GM23248 (cell line): ENCODE measurements around the gene FASTKD1. TPM values are rescaled to one million over a fixed set of nuclear protein-coding genes. Genes with fewer than 3 reads are reported as not detected.

Source experiments
- DNase-seq: peaks from one replicate; pipeline ENCODE4 v3.0.0-alpha.2; 2015
- H2AFZ ChIP-seq: fragments of 200-600 bp; sonication (generic); 2 replicates; pipeline ENCODE4 v1.6.1; 2016; ENCODE audit warnings: antibody characterized with exemption
- H3F3A ChIP-seq: fragments of 200-600 bp; sonication (generic); 2 replicates; pipeline ENCODE4 v1.6.1; 2016; ENCODE audit warnings: mild to moderate bottlenecking, antibody characterized with exemption, mixed run types; ENCODE audit not compliant: insufficient read depth
- H3K27ac ChIP-seq: fragments of 200-600 bp; sonication (generic); 2 replicates; pipeline ENCODE4 v1.5.1; 2016; ENCODE audit warnings: mild to moderate bottlenecking
- H3K27me3 ChIP-seq: fragments of 200-600 bp; sonication (generic); replicated peaks from 2 replicates; pipeline ENCODE4 v1.6.1; 2016; ENCODE audit warnings: mild to moderate bottlenecking; ENCODE audit not compliant: insufficient read depth
- H3K36me3 ChIP-seq: fragments of 200-600 bp; sonication (generic); 2 replicates; pipeline ENCODE4 v1.6.1; 2016; ENCODE audit warnings: low read depth, mild to moderate bottlenecking
- H3K4me1 ChIP-seq: fragments of 200-600 bp; sonication (generic); 2 replicates; pipeline ENCODE4 v1.6.1; 2016; ENCODE audit warnings: mild to moderate bottlenecking; ENCODE audit not compliant: insufficient read depth
- H3K4me2 ChIP-seq: fragments of 200-600 bp; sonication (generic); one replicate; pipeline ENCODE4 v1.6.1; 2016; ENCODE audit warnings: mild to moderate bottlenecking; ENCODE audit not compliant: unreplicated experiment
- H3K4me3 ChIP-seq: fragments of 200-600 bp; sonication (generic); 2 replicates; pipeline ENCODE4 v1.5.1; 2016; ENCODE audit warnings: mild to moderate bottlenecking
- H3K79me2 ChIP-seq: fragments of 200-600 bp; sonication (generic); 2 replicates; pipeline ENCODE4 v1.6.1; 2016; ENCODE audit warnings: mild to moderate bottlenecking; ENCODE audit not compliant: insufficient read depth
- H3K9ac ChIP-seq: fragments of 200-600 bp; sonication (generic); 2 replicates; pipeline ENCODE4 v1.6.1; 2016; ENCODE audit warnings: mild to moderate bottlenecking
- H3K9me2 ChIP-seq: fragments of 200-600 bp; sonication (generic); 2 replicates; pipeline ENCODE4 v1.6.1; 2016; ENCODE audit warnings: mixed run types, mild to moderate bottlenecking, moderate library complexity; ENCODE audit not compliant: insufficient read depth
- H3K9me3 ChIP-seq: fragments of 200-600 bp; sonication (generic); one replicate; pipeline ENCODE4 v1.6.1; 2017; ENCODE audit warnings: low read depth
- H4K20me1 ChIP-seq: fragments of 200-600 bp; sonication (generic); 2 replicates; pipeline ENCODE4 v1.6.0; 2016; ENCODE audit not compliant: insufficient read depth
- EZH2 ChIP-seq: fragments of 200-600 bp; sonication (generic); IDR thresholded peaks from 2 replicates; pipeline ENCODE4 v1.6.1; 2018; ENCODE audit warnings: antibody characterized with exemption, mild to moderate bottlenecking; ENCODE audit not compliant: insufficient read depth, poor library complexity, severe bottlenecking
- EZH2phosphoT487 ChIP-seq: fragments of 200-600 bp; sonication (generic); IDR thresholded peaks from 2 replicates; pipeline ENCODE4 v1.6.1; 2018; ENCODE audit warnings: antibody characterized with exemption, moderate library complexity, mild to moderate bottlenecking, low read depth; ENCODE audit not compliant: insufficient read depth
- WGBS, 2 experiments: methylation state at CpG; one replicate each; pipeline ENCODE4 v1.1.6; 2015 to 2017; ENCODE audit warnings: low lambda C conversion rate in 2 of 2, low coverage in 1 of 2; ENCODE audit errors: missing lambda C conversion rate in 2 of 2; 5-methylcytosine and 5-hydroxymethylcytosine counted together
- in situ Hi-C: fragments of 300-500 bp; cut with MboI; formaldehyde crosslinking; loops from 2 replicates; pipeline ENCODE4 v1.15.0; 2020
- polyA plus RNA-seq: library from polyadenylated mRNA; unstranded; fragments of >200 nt; fragmentation: Nextera tagmentation; extraction: Ambion mirVana; gene quantifications from 2 replicates; pipeline ENCODE4 v1.2.1, GENCODE V29; 2016
- total RNA-seq: library from RNA; depleted of rRNA; stranded (reverse); fragments of >200 nt; shearing (Covaris generic); gene quantifications from 2 replicates; pipeline ENCODE4 v1.2.3, GENCODE V29; 2014

FASTKD1 gene
- total and polyA plus RNA-seq, 2 experiments from 2014 or later: 17.7 to 18.8 TPM

GRCh38 chr2:169495310-169495928, 78.2 kb downstream of the FASTKD1 start:
- Histone ChIP-seq H3F3A (no peaks in the 10 kb centered on the region), H3K27ac (no peak overlapping the region), H3K4me3 (no peak overlapping the region), H4K20me1 (no peaks in the 10 kb centered on the region), H3K9me2 (no peaks in the 10 kb centered on the region), H3K4me1 (no peaks in the 10 kb centered on the region), H3K27me3 (no peaks in the 10 kb centered on the region), H3K9me3 (no peaks in the 10 kb centered on the region), H3K4me2 (no peak overlapping the region), H2AFZ (no peak overlapping the region), H3K9ac (no peak overlapping the region), H3K36me3 (peaks cover 11% of the 10 kb centered on the region; the same call in 1 of the 2 replicates), H3K79me2 (no peaks in the 10 kb centered on the region)
- in situ Hi-C loops: no loop called here
- no peak for DNase-seq
- 97 to 98% methylated on average over 5 of the region's 5 CpGs for WGBS, 2 experiments
- no peak for TF ChIP-seq EZH2
- TF ChIP-seq EZH2phosphoT487: no peak

GRCh38 chr2:169493360-169493759, 80.3 kb downstream of the FASTKD1 start:
- Histone ChIP-seq H3K27ac (no peak overlapping the region), H3K9me2 (no peaks in the 10 kb centered on the region), H4K20me1 (no peaks in the 10 kb centered on the region), H3K9ac (no peak overlapping the region), H3K4me2 (no peak overlapping the region), H3K9me3 (no peaks in the 10 kb centered on the region), H3K4me3 (no peak overlapping the region), H3K36me3 (peaks cover 17% of the 10 kb centered on the region; the same call in 1 of the 2 replicates), H3K79me2 (no peaks in the 10 kb centered on the region), H3K27me3 (no peaks in the 10 kb centered on the region), H3K4me1 (no peaks in the 10 kb centered on the region), H3F3A (no peaks in the 10 kb centered on the region), H2AFZ (no peak overlapping the region)
- TF ChIP-seq EZH2 (no peak), EZH2phosphoT487 (no peak)
- WGBS, 2 experiments: 85 to 90% methylated on average over 2 of the region's 2 CpGs
- DNase-seq: no peak
- in situ Hi-C loops: no loop called here

- H3K4me1 ChIP-seq: no peaks in the 10 kb centered on the region
- no peak overlapping the region for H3K9ac ChIP-seq
- no peak overlapping the region for H2AFZ ChIP-seq
- no peak overlapping the region for H3K4me2 ChIP-seq
- H3K36me3 ChIP-seq: peaks cover 13% of the 10 kb centered on the region; the same call in 1 of the 2 replicates
- TF ChIP-seq EZH2phosphoT487: no peak
- no peak for TF ChIP-seq EZH2
- no peak for DNase-seq
- in situ Hi-C loops: no loop called here
- no peaks in the 10 kb centered on the region for H4K20me1 ChIP-seq
- H3K27ac ChIP-seq: no peak overlapping the region
- H3K9me2 ChIP-seq: no peaks in the 10 kb centered on the region
- no peaks in the 10 kb centered on the region for H3K27me3 ChIP-seq
- H3F3A ChIP-seq: no peaks in the 10 kb centered on the region
- H3K4me3 ChIP-seq: no peak overlapping the region
- H3K9me3 ChIP-seq: no peaks in the 10 kb centered on the region
- no peaks in the 10 kb centered on the region for H3K79me2 ChIP-seq
Measured at GRCh38 chr2:169491378-169491777, 82.3 kb downstream of the FASTKD1 start.

GRCh38 chr2:169490834-169491233, 82.8 kb downstream of the FASTKD1 start:
- in situ Hi-C loops: no loop called here
- Histone ChIP-seq H3K79me2 (no peaks in the 10 kb centered on the region), H3K36me3 (peaks cover 13% of the 10 kb centered on the region; the same call in 1 of the 2 replicates), H3K4me3 (no peak overlapping the region), H3K4me1 (no peaks in the 10 kb centered on the region), H3K4me2 (no peak overlapping the region), H3K9me3 (no peaks in the 10 kb centered on the region), H3K9ac (no peak overlapping the region), H3K27me3 (no peaks in the 10 kb centered on the region), H3F3A (no peaks in the 10 kb centered on the region), H4K20me1 (no peaks in the 10 kb centered on the region), H3K9me2 (no peaks in the 10 kb centered on the region), H3K27ac (no peak overlapping the region), H2AFZ (no peak overlapping the region)
- no peak for DNase-seq
- TF ChIP-seq EZH2 (no peak), EZH2phosphoT487 (no peak)

GRCh38 chr2:169486487-169486886, 87.2 kb downstream of the FASTKD1 start:
- Histone ChIP-seq H3K79me2 (no peaks in the 10 kb centered on the region), H3F3A (no peaks in the 10 kb centered on the region), H3K4me3 (no peak overlapping the region), H3K9ac (no peak overlapping the region), H3K36me3 (peaks cover 17% of the 10 kb centered on the region), H4K20me1 (no peaks in the 10 kb centered on the region), H3K4me1 (no peaks in the 10 kb centered on the region), H3K9me3 (no peaks in the 10 kb centered on the region), H3K4me2 (no peak overlapping the region), H3K27me3 (no peaks in the 10 kb centered on the region), H2AFZ (no peak overlapping the region), H3K27ac (no peak overlapping the region), H3K9me2 (no peaks in the 10 kb centered on the region)
- in situ Hi-C loops: no loop called here
- no peak for TF ChIP-seq EZH2
- DNase-seq: no peak
